Heart right ventricle (tissue), 16 donors: Measurements from ENCODE around the gene C16orf89. TPM values are rescaled to one million over a fixed set of nuclear protein-coding genes. Genes with fewer than 3 reads are reported as not detected.

Source experiments
- ATAC-seq, 8 donors: fragments of 200-7000 bp; cut with Tn5 transposase; one replicate each; pipeline ENCODE4 v1.9.1; 2020; ENCODE audit warnings: mild to moderate bottlenecking in 8 of 8, moderate library complexity in 8 of 8, moderate number of reproducible peaks in 1 of 8
- DNase-seq, 2 donors: peaks; one replicate each; pipeline ENCODE4 v3.0.0-alpha.2; 2020
- H3K27ac ChIP-seq, 10 donors: fragments of 200-600 bp; sonication (generic) in 2 of 10; one replicate each; pipeline versions ENCODE4 v1.5.0 to v1.8.0; 2020 to 2022; ENCODE audit warnings: mild to moderate bottlenecking in 3 of 10
- H3K27me3 ChIP-seq, 7 donors: fragments of 200-600 bp; one replicate each; pipeline ENCODE4 v1.8.0; 2021 to 2022; ENCODE audit warnings: mild to moderate bottlenecking in 2 of 7
- H3K36me3 ChIP-seq, 9 donors: fragments of 200-600 bp; sonication (generic) in 1 of 9; one replicate each; pipeline versions ENCODE4 v1.5.0 to v1.8.0; 2020 to 2022; ENCODE audit warnings: mild to moderate bottlenecking in 2 of 9
- H3K4me1 ChIP-seq, 9 donors: fragments of 200-600 bp; sonication (generic) in 1 of 9; one replicate each; pipeline versions ENCODE4 v1.5.0 to v1.8.0; 2020 to 2022; ENCODE audit warnings: mild to moderate bottlenecking in 4 of 9
- H3K4me3 ChIP-seq, 10 donors: fragments of 200-600 bp; sonication (generic) in 2 of 10; one replicate each; pipeline versions ENCODE4 v1.5.0 to v1.8.0; 2020 to 2022; ENCODE audit warnings: mild to moderate bottlenecking in 7 of 10, moderate library complexity in 2 of 10
- H3K9me3 ChIP-seq, 11 donors: fragments of 200-600 bp in 10 of 11; sonication (generic) in 2 of 11; one replicate each; pipeline versions ENCODE4 v1.5.0 to v1.8.0; 2013 to 2022; ENCODE audit warnings: mild to moderate bottlenecking in 2 of 11, control low read depth in 1 of 11, moderate library complexity in 1 of 11
- CTCF ChIP-seq, 9 donors: fragments of 200-600 bp; sonication (generic) in 2 of 9; IDR thresholded peaks; one replicate each; pipeline versions ENCODE4 v1.5.0 to v1.8.0; 2021 to 2022; ENCODE audit warnings: antibody characterized with exemption in 9 of 9, mild to moderate bottlenecking in 5 of 9, moderate library complexity in 1 of 9
- WGBS, 2 donors: extraction: QIAGEN DNeasy Blood & Tissue Kit; methylation state at CpG; one replicate each; pipeline ENCODE4 v1.1.7; 2013; ENCODE audit warnings: inconsistent platforms in 1 of 2; 5-methylcytosine and 5-hydroxymethylcytosine counted together
- intact Hi-C, 10 donors: fragments of 100-400 bp; cut with DNase I; formaldehyde crosslinking; loops; one replicate each; pipeline versions ENCODE4 v1.11.1 to v1.14.2; 2022
- polyA plus RNA-seq, 2 donors: library from polyadenylated mRNA; stranded (reverse); fragments of 200-250 nt; gene quantifications; one replicate each; pipeline ENCODE4 v1.2.3, GENCODE V29; 2013
- total RNA-seq, 10 donors: library from RNA; stranded (reverse); fragmentation: NEBNext Ultra II Directional in 3 of 10; extraction: Animal tissue kit (Norgen Biotek cat#: 25700) in 3 of 10; gene quantifications; one replicate each; pipeline versions ENCODE4 v1.2.1 to v1.2.4, GENCODE V29; 2021 to 2023
- donor health status: Arrhythmogenic right ventricular cardiomyopathy.
- donor health status: ischemic (EF 13 %, LVEDD 7.1; RV severe dilation, severe dysfunction).
- donor health status: healthy with polysubstance abuse.
- donor health status: DM: no; HTN: yes; CAD: no.
- donor health status: DM: no; HTN: no; CAD: no.
- donor health status: ischemic (EF 25% LVEDD 6.9; RV normal size, moderate dysfunction).
- donor health status: ischemic (EF 25% LVEDD 5.7; RV mildly dilated, moderate dysfunction).
- donor health status: healthy.
- donor health status: DM: yes; HTN: yes; CAD: no.
- donor health status: Ischemic cardiomyopathy.
- donor health status: ischemic (EF 35%, LVEDD 5.7; RV mildly dilated, moderate dysfunction).
- donor health status: nonischemic (EF 11% LVEDD 7.7; RV severe dilation, severe dysfunction).
- donor health status: DM: yes; HTN: yes; CAD: no.
- donor health status: PGD.
- donor health status: ischemic (EF 29% LVEDD 5.4; RV normal size, mild dysfunction).
- donor health status: nonischemic (EF 23%, LVEDD 6.1; RV moderate dilation, normal function).

The C16orf89 gene
- total and polyA plus RNA-seq, 12 donors = 0.28 to 44.9 (median 5.0) TPM

GRCh38 chr16:5044011-5044540, 21.7 kb downstream of the C16orf89 start:
- Histone ChIP-seq H3K27me3 (no peaks in the 10 kb centered on the region), H3K36me3 (peaks cover 0 to 5% (median 0%) of the 10 kb centered on the region in 9 donors), H3K27ac (no peak overlapping the region), H3K9me3 (no peaks in the 10 kb centered on the region), H3K4me1 (peaks cover 0 to 3% (median 0%) of the 10 kb centered on the region in 9 donors), H3K4me3 (no peak overlapping the region)
- intact Hi-C loops = no loop called here
- TF ChIP-seq CTCF (IDR thresholded peaks at IDR 0.05) = no peak
- WGBS, 2 donors = 93 to 96% methylated on average over 8 of the region's 8 CpGs
- no peak for DNase-seq
- no peak for ATAC-seq

- intact Hi-C loops = no loop called here
- 69 to 73% methylated on average over 14 of the region's 14 CpGs for WGBS, 2 donors
Measured at GRCh38 chr16:5042574-5043171, 23.1 kb downstream of the C16orf89 start.

GRCh38 chr16:5041600-5042133, 24.1 kb downstream of the C16orf89 start:
- ATAC-seq = no peak
- no peak overlapping the region for H3K27ac ChIP-seq
- peaks cover 0 to 3% (median 0%) of the 10 kb centered on the region in 9 donors for H3K4me1 ChIP-seq
- 74 to 77% methylated on average over 12 of the region's 12 CpGs for whole genome bisulfite sequencing, 2 donors
- no peaks in the 10 kb centered on the region for H3K27me3 ChIP-seq
- intact Hi-C loops = no loop called here
- H3K4me3 ChIP-seq = no peak overlapping the region
- H3K36me3 ChIP-seq = peaks cover 0 to 5% (median 0%) of the 10 kb centered on the region in 9 donors
- no peak for TF ChIP-seq CTCF (IDR thresholded peaks at IDR 0.05)
- DNase-seq = no peak
- no peaks in the 10 kb centered on the region for H3K9me3 ChIP-seq

More at GRCh38 chr16:5042574-5043171, 23.1 kb downstream of the C16orf89 start:
- DNase-seq (no peak), ATAC-seq (no peak)
- Histone ChIP-seq H3K27me3 (no peaks in the 10 kb centered on the region), H3K4me1 (peaks cover 0 to 3% (median 0%) of the 10 kb centered on the region in 9 donors), H3K27ac (no peak overlapping the region), H3K9me3 (no peaks in the 10 kb centered on the region), H3K36me3 (peaks cover 0 to 5% (median 0%) of the 10 kb centered on the region in 9 donors), H3K4me3 (no peak overlapping the region)
- no peak for TF ChIP-seq CTCF (IDR thresholded peaks at IDR 0.05)

- no peak for TF ChIP-seq CTCF (IDR thresholded peaks at IDR 0.05)
- no peak for DNase-seq
- H3K4me1 ChIP-seq = peaks cover 0 to 10% (median 4%) of the 10 kb centered on the region in 9 donors
- WGBS, 2 donors = 80 to 83% methylated on average over 7 of the region's 7 CpGs
- no peak for ATAC-seq
- no peak overlapping the region for H3K4me3 ChIP-seq
- no peaks in the 10 kb centered on the region for H3K27me3 ChIP-seq
- intact Hi-C loops = no loop called here
- H3K27ac ChIP-seq = no peak overlapping the region
- no peaks in the 10 kb centered on the region for H3K9me3 ChIP-seq
- H3K36me3 ChIP-seq = peaks cover 0 to 5% (median 0%) of the 10 kb centered on the region in 9 donors
Measured at GRCh38 chr16:5040451-5040850, 25.3 kb downstream of the C16orf89 start.
